GM19351 (cell line): ENCODE measurements around the gene PPP1R14C.

Experiments used
- ATAC-seq: cut with Tn5 transposase; IDR thresholded peaks from one replicate; pipeline ENCODE4 v1.9.1; 2021; ENCODE audit warnings: mild to moderate bottlenecking, moderate library complexity; ENCODE audit not compliant: unreplicated experiment

The PPP1R14C gene

DNA sequence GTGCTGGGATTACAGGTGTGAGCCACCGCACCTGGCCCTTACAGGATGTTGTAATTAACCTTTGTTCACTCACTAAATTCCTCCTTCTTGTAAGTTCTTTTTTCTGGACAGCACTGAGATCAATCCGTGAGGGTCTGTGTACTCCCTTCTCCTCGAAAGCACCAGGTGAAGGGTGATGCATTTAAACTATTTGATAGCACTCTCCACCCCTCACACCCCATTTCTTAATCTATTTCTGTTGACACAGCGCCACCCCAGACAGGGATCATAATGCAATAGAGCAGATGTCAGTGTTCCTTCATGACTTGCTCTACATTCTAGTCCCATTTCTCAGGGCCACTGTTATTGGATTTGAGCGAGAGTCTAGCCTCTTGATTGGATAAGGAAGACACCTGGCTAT is 46.3 kb downstream of the PPP1R14C start:
- ATAC-seq = no peak

DNA sequence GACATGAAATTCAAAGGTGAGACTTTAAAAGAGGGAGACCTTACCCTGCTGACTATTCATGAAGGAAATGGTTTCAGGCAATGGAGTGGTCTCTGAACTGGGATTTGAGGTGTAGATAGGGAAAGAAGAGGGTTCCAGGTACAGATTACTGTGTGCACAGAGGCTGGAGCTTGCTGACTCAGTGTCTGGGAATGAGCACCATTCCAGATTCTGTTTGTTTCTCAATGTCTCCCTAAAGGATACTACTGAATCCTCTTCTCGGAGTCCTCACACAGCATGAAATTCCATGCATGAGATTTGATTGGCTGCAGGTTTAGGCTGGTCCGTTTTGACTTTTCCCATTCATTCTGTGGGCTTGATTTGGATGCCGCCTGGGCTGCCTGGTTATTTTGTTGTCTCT is 49.0 kb downstream of the PPP1R14C start:
- ATAC-seq = no peak

DNA sequence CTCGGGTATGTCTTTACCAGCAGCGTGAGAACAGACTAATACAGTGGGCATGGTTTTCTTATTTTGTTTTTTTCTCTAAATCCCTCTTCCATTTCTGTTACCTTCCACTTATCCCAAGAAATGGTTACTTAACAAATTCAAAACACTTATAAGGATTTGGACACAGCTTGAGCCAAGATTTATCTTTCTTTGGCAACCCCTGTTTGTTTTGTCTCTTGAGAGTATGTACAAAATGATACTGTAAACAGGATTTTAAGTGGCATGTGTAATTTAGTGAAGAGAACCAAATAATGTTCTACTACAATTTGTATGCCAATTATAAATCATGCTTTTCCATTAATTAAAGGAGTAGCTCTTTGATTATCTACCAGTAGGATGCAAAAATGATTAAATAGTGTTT is 51.4 kb downstream of the PPP1R14C start:
- no peak for ATAC-seq

- ATAC-seq = no peak
Measured at GRCh38 chr6:150195996-150196417, 53.2 kb downstream of the PPP1R14C start.

- no peak for ATAC-seq
Measured at GRCh38 chr6:150196942-150197745, 54.3 kb downstream of the PPP1R14C start.

DNA sequence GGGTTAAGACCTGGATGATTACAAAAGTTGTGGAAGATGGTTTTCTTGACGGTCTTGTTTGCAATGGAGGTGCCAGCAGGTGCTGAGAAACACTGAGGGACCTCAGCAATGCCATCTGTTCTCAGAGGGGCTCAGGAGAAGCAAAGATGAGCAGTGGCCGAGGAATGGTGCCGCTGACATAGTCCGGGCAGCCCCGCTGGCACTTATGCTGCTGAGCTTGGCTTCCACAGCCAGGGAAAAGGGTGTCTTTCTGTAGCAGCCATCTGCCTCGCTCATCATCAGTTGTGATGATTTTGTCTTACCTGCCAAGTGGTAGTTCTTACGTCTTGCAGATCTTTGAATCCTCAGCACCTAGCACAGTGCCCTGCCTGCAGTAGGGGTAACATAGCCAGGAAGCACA is 55.7 kb downstream of the PPP1R14C start:
- no peak for ATAC-seq

DNA sequence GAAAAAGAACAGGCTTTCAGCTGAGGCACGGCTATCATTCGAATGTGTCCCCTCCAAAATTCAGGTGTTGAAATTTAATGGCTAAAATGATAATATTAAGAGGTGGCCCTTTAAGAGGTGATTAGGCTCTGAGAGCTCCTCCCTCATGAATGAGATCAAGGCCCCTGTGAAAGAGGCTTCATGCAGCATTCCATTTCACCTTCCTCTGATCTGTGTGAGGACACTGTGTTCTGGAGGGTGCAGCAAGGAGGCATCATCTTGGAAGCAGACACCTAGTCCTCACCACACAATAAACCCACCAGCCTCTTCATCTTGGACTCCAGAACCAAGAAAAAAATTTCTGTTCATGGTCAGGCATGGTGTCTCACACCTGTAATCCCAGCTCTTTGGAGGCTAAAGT is 56.4 kb downstream of the PPP1R14C start:
- ATAC-seq = no peak

DNA sequence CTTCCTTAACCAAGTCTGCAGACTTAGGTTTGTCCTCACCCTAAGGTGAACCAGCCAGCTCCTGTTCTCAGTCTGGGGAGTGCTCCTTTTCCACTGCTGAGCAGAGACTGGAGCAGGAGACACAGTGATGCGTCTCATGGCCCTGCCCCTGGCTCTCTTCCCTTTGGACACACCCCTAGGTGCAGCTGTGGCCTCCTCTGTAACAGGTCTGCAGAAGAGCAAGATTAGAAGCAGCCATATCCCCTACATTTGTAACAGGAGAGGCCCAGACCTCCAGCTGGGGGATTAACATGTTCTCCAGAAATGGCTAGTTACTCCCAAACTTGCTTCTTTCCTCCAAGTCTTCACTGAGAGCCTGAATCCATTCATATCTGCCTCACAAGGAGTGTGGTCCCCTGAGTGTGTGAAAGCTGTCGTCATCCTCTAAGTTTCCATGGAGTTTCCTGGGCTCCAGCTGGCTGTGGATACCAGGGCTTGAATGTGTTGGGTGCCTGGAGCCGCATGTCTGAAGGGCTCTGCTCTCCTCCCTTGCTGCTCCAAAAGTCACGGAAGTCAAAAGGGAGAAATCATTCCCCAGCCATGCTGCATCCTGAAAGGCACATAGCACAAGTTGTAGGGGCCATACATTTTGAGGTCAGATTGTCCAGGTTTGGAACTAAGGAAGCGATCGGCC is 57.7 kb downstream of the PPP1R14C start:
- no peak for ATAC-seq

GRCh38 chr6:150201285-150201684 is 58.4 kb downstream of the PPP1R14C start:
- ATAC-seq = no peak

GRCh38 chr6:150201772-150202329 is 59.0 kb downstream of the PPP1R14C start:
- ATAC-seq = no peak

GRCh38 chr6:150202404-150202803 is 59.6 kb downstream of the PPP1R14C start:
- no peak for ATAC-seq

DNA sequence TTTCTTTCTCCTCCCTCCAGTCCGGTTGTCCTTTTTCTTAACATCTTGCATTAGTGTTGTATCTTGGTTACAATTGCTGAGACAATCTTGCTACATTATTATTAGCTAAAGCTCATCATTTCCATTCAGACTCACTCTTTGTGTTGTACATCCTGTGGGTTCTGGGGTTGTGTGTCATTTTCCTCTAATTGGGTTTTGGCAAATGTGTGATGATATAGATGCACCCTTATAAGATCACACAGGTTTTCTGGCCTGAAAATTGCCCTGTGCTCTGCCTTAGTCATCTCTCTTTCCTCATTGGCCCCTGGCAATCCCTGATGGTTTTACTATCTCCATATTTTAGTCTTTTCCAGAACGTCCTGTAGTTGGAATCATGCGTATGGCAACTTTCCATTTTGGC is 60.1 kb downstream of the PPP1R14C start:
- no peak for ATAC-seq

DNA sequence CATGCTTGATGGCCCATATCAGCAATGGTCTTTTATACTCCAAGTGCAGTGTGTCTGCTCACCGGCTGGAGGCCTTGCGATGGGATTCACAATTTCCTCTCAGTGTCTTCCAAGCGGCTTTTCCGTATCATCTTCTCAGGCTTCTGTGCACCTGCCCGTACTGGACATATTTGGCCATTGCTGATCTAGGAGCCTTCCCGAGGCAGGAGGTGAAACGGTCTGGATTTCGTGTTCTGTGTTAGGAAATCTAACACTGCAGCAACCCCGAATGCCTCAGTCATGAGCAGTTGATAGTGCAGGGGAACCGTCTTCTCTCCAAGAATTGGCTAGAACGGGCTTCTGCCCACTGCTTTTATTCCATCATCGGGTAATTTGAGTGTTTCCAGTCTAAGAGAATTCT is 60.5 kb downstream of the PPP1R14C start:
- ATAC-seq = no peak

- no peak for ATAC-seq
Measured at GRCh38 chr6:150203871-150204545, 61.2 kb downstream of the PPP1R14C start.

DNA sequence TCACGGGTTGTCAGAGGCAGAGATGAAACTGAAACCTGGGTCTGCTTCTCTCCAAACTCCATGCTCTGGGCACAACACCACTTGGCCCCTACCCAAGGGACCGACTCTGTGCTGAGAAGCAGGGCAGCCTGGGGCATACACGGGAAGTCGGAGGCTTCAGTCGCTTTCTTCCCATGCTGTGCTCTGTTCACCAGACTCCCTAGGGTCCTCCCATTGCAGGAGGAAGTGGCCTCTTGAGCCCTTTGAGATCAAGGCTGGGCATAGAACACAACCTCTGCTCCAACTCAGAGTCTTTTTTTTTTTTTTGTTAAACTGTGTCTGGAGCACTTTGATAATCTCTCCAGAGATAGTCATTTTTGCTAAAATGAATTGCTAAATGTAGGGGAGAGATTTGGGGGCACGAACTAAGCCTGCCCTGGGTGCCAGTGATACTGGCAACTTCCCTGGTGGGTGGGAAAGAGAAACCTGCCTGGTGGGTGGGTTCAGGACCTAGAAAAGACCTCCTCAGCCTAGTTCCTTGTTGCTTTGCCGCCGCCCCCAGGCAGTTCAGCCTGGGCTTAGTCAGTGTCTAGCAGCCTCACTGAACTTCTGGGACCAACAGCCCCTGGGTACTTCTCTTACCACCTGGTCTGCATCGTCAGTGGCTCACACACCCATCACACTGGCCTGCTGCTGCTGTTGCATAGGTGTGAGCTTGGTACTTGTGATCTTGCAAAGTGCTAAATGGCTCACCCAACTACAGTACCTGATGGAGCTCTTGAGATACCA is 62.0 kb downstream of the PPP1R14C start:
- ATAC-seq = no peak

DNA sequence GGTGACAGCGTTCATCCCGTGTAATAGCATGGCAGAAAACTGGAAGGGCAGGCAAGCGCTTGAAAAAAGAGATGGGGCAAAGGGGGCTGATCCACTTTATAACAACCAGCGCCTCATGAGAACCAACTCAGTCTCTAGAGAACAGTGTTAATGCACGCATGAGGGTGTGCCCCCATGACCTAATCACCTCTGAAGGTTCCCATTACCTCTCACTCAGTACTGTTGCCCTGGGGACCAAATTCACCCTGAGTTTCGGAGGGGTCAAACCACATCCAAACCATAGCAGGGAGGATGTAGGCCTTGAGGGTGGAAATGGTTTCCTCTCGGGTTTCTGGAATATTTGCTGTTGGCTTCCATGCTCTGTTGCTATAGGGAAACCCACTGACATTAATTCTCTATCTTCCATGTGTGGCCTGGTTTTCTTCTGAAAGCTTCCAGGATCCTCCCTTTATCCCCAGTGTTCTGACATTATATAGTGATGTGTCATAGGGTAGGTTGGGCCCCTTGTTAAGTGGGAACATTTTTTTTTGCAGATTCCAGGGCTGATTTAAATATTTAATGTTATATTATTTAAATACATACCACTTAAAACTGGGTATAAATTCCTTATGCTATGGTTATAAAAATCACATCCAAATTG is 65.2 kb downstream of the PPP1R14C start:
- no peak for ATAC-seq

- ATAC-seq = no peak
Measured at GRCh38 chr6:150208611-150209352, 65.9 kb downstream of the PPP1R14C start.

DNA sequence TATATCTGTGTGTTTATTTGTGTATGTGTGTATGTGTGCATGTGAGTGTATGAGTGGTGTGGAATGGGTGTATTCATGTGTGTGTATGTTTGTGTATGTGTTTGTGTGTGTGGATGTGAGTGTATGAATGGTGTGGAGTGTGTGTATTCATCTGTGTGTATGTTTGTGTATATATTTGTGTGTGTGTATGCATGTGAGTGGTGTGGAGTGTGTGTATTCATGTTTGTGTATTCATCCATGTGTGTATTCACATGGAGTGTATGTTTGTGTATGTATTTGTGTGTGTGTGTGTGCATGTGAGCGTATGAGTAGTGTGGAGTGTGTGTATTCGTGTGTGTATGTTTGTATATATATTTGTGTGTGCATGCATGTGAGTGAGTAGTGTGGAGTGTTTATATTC is 66.6 kb downstream of the PPP1R14C start:
- ATAC-seq = no peak

- ATAC-seq = no peak
Measured at GRCh38 chr6:150211700-150212511, 69.1 kb downstream of the PPP1R14C start.
